GM12878 (cell line): ENCODE data around the gene CYP24A1. TPM values are rescaled to one million over a fixed set of nuclear protein-coding genes. Genes with fewer than 3 reads are reported as not detected.

ENCODE experiments used
- ATAC-seq: fragments of 200-7000 bp; cut with Tn5 transposase; 3 replicates; pipeline ENCODE4 v1.9.1; 2020; ENCODE audit warnings: mild to moderate bottlenecking, moderate library complexity
- BruUV-seq: library from RNA; stranded (reverse); fragments of 400-500 nt; replicated peaks from 2 replicates; lab custom pipeline; 2021; lab: Mats Ljungman, UMichigan
- CTCF ChIA-PET: fragments of 300-600 bp; sonication (Branson Sonifier 250); formaldehyde crosslinking; extraction: SDS; loops from one replicate; lab custom pipeline; 2021; ENCODE audit warnings: inconsistent platforms; lab: Yijun Ruan, JAX
- POLR2A ChIA-PET: fragments of 350-600 bp; formaldehyde crosslinking; extraction: SDS; loops from one replicate; lab custom pipeline; 2021; ENCODE audit warnings: inconsistent platforms; lab: Charles Lee
- RAD21 ChIA-PET: fragments of 300-600 bp; sonication (Branson Sonifier 250); formaldehyde crosslinking; loops from one replicate; lab custom pipeline; 2023; ENCODE audit warnings: antibody characterized with exemption; ENCODE audit not compliant: unreplicated experiment; lab: Charles Lee
- SMC1A ChIA-PET: fragments of 300-600 bp; sonication (Branson Sonifier 250); formaldehyde crosslinking; loops from one replicate; lab custom pipeline; 2023; ENCODE audit not compliant: unreplicated experiment, uncharacterized antibody; lab: Charles Lee
- DNase-seq: peaks from one replicate; pipeline ENCODE4 v3.0.0-alpha.2; 2011; ENCODE audit warnings: low read depth, low spot score
- FAIRE-seq: peaks from 3 replicates; lab custom pipeline; 2011; peaks lifted over from hg19 to GRCh38; lab: Jason Lieb, UNC
- H2AFZ ChIP-seq: 2 replicates; pipeline ENCODE4 v1.6.0; 2011; ENCODE audit warnings: low read depth, low read length, control low read depth; ENCODE audit not compliant: control insufficient read depth
- H3K27ac ChIP-seq: 2 replicates; pipeline ENCODE4 v1.5.1; 2011; ENCODE audit warnings: control low read depth; ENCODE audit not compliant: control insufficient read depth, insufficient read depth
- H3K27me3 ChIP-seq, 2 experiments: replicated peaks in 1 of 2; 2 replicates each; pipeline versions ENCODE4 v1.6.0 to v1.6.1; 2011; ENCODE audit warnings: low read length in 1 of 2; ENCODE audit not compliant: control insufficient read depth in 2 of 2, insufficient read depth in 2 of 2
- H3K36me3 ChIP-seq, 2 experiments: 2 replicates each; pipeline ENCODE4 v1.5.1; 2011; ENCODE audit warnings: low read length in 1 of 2; ENCODE audit not compliant: control insufficient read depth in 2 of 2, insufficient read depth in 2 of 2
- H3K4me1 ChIP-seq: 2 replicates; pipeline ENCODE4 v1.6.1; 2011; ENCODE audit warnings: mild to moderate bottlenecking, low read length, moderate library complexity, mixed read lengths; ENCODE audit not compliant: control insufficient read depth, insufficient read depth
- H3K4me2 ChIP-seq: 2 replicates; pipeline ENCODE4 v1.6.0; 2011; ENCODE audit warnings: control low read depth; ENCODE audit not compliant: control insufficient read depth, insufficient read depth
- H3K4me3 ChIP-seq: fragments of 200-600 bp; sonication (generic); 2 replicates; pipeline ENCODE4 v1.5.1; 2016
- H3K79me2 ChIP-seq: 2 replicates; pipeline ENCODE4 v1.6.0; 2011; ENCODE audit warnings: low read length; ENCODE audit not compliant: control insufficient read depth, insufficient read depth
- H3K9ac ChIP-seq: 2 replicates; pipeline ENCODE4 v1.8.0; 2011; ENCODE audit warnings: low read length, control low read depth, mixed read lengths; ENCODE audit not compliant: control insufficient read depth, insufficient read depth
- H3K9me3 ChIP-seq: replicated peaks from 3 replicates; pipeline ENCODE4 v1.5.1; 2011; ENCODE audit warnings: mild to moderate bottlenecking, low read length; ENCODE audit not compliant: control insufficient read depth, insufficient read depth
- H4K20me1 ChIP-seq: 2 replicates; pipeline ENCODE4 v1.6.0; 2011; ENCODE audit not compliant: control insufficient read depth, insufficient read depth
- ATF7 ChIP-seq: fragments of 450-650 bp; IDR thresholded peaks from 2 replicates; pipeline ENCODE4 v1.6.1; 2016; ENCODE audit warnings: low read depth, mild to moderate bottlenecking
- GATAD2B ChIP-seq: fragments of 450-650 bp; conservative IDR thresholded peaks from 2 replicates; pipeline ENCODE4 v1.6.1; 2017; ENCODE audit warnings: low read depth, mild to moderate bottlenecking, moderate library complexity
- IKZF1 ChIP-seq: fragments of 450-650 bp; conservative IDR thresholded peaks from 2 replicates; pipeline ENCODE4 v1.6.1; 2017; ENCODE audit warnings: antibody characterized with exemption, mild to moderate bottlenecking
- IRF4 ChIP-seq: IDR thresholded peaks from 2 replicates; pipeline ENCODE4 v1.6.1; 2011; ENCODE audit warnings: low read depth, low read length
- KAT2A ChIP-seq: conservative IDR thresholded peaks from 2 replicates; pipeline ENCODE4 v1.6.1; 2011; ENCODE audit warnings: low read depth, low read length; ENCODE audit not compliant: control insufficient read depth
- MYC ChIP-seq: IDR thresholded peaks from 2 replicates; pipeline ENCODE4 v1.6.1; 2011; ENCODE audit warnings: mild to moderate bottlenecking, low read length, moderate library complexity, inconsistent platforms; ENCODE audit not compliant: insufficient read depth, insufficient replicate concordance, insufficient read length, severe bottlenecking
- NFYA ChIP-seq: IDR thresholded peaks from 2 replicates; pipeline ENCODE4 v1.6.1; 2011; ENCODE audit warnings: low read depth, mild to moderate bottlenecking, low read length, improper control_type of control experiment, borderline replicate concordance
- NKRF ChIP-seq: fragments of 450-650 bp; conservative IDR thresholded peaks from 2 replicates; pipeline ENCODE4 v1.6.1; 2017; ENCODE audit warnings: mild to moderate bottlenecking, moderate library complexity
- PAX8 ChIP-seq: fragments of 450-650 bp; IDR thresholded peaks from 2 replicates; pipeline ENCODE4 v1.6.1; 2017; ENCODE audit warnings: mild to moderate bottlenecking, moderate library complexity
- POLR2AphosphoS5 ChIP-seq: IDR thresholded peaks from 2 replicates; pipeline ENCODE4 v1.6.1; 2011; ENCODE audit warnings: mild to moderate bottlenecking, low read length, inconsistent platforms
- RELB ChIP-seq: fragments of 450-650 bp; IDR thresholded peaks from 2 replicates; pipeline ENCODE4 v1.6.1; 2017; ENCODE audit warnings: low read depth, mild to moderate bottlenecking, moderate library complexity
- RUNX3 ChIP-seq: IDR thresholded peaks from 2 replicates; pipeline ENCODE4 v1.6.1; 2012; ENCODE audit warnings: low read length, inconsistent platforms
- SIN3A ChIP-seq: IDR thresholded peaks from 2 replicates; pipeline ENCODE4 v1.6.1; 2012; ENCODE audit warnings: low read depth, low read length, improper control_type of control experiment
- SMC3 ChIP-seq: IDR thresholded peaks from 2 replicates; pipeline ENCODE4 v1.6.1; 2011; ENCODE audit warnings: low read length, improper control_type of control experiment, borderline replicate concordance
- TAF1 ChIP-seq: IDR thresholded peaks from 2 replicates; pipeline ENCODE4 v1.6.1; 2011; ENCODE audit warnings: mild to moderate bottlenecking, low read depth, low read length, borderline replicate concordance
- ZNF207 ChIP-seq: fragments of 450-650 bp; IDR thresholded peaks from 2 replicates; pipeline ENCODE4 v1.6.1; 2014; ENCODE audit warnings: antibody characterized with exemption, mild to moderate bottlenecking, borderline replicate concordance
- ZNF384 ChIP-seq: IDR thresholded peaks from 2 replicates; pipeline ENCODE4 v1.6.1; 2012; ENCODE audit warnings: low read depth, mild to moderate bottlenecking, low read length, improper control_type of control experiment, borderline replicate concordance
- ZNF687 ChIP-seq: fragments of 450-650 bp; IDR thresholded peaks from 2 replicates; pipeline ENCODE4 v1.6.1; 2017; ENCODE audit warnings: mild to moderate bottlenecking, moderate library complexity
- WGBS: methylation state at CpG from one replicate; pipeline ENCODE4 v1.1.6; 2016; ENCODE audit warnings: low lambda C conversion rate; ENCODE audit not compliant: insufficient replicate concordance, insufficient coverage; ENCODE audit errors: missing lambda C conversion rate; 5-methylcytosine and 5-hydroxymethylcytosine counted together
- in situ Hi-C: fragments of 300-500 bp; cut with MboI; formaldehyde crosslinking; loops from 9 replicates; pipeline ENCODE4 v1.14.3; 2018; ENCODE audit warnings: mixed read lengths
- intact Hi-C: fragments of 100-400 bp; cut with micrococcal nuclease; formaldehyde crosslinking; loops from one replicate; pipeline ENCODE4 v1.14.2; 2022; ENCODE audit not compliant: unreplicated experiment
- polyA plus RNA-seq, 11 experiments: library from polyadenylated mRNA; depleted of rRNA in 4 of 11; unstranded in 6 of 11; stranded (reverse) in 5 of 11; fragments of >200 nt; fragmentation: Nextera tagmentation in 4 of 11; fragmentation: Illumina TruSeq in 1 of 11; extraction: Ambion mirVana in 4 of 11; extraction: Trizol in 1 of 11; gene quantifications; 1 replicate in 1 of 11; 2 replicates in 10 of 11; pipeline versions ENCODE4 v1.2.1 to v1.2.3, GENCODE V29; 2011 to 2016; ENCODE audit warnings: inconsistent platforms in 2 of 11, missing spikeins in 2 of 11, low read depth in 1 of 11
- total RNA-seq, 4 experiments: library from RNA; depleted of rRNA in 3 of 4; stranded (reverse); fragments of >200 nt in 3 of 4; fragmentation: Illumina TruSeq in 1 of 4; extraction: Trizol in 1 of 4; gene quantifications; 2 replicates each; pipeline versions ENCODE4 v1.2.1 to v1.2.3, GENCODE V29; 2013 to 2021

Gene CYP24A1
- total and polyA plus RNA-seq, 10 of the 15 experiments (the other 5 are each of a cell fraction or from before 2014, with no cell fraction given), result 0.69 TPM; not detected in 9

GRCh38 chr20:54166987-54167662 is 6.7 kb downstream of the CYP24A1 start:
- Histone ChIP-seq H3K4me3 (no peak overlapping the region), H3K36me3 (no peaks in the 10 kb centered on the region; a peak in 1 of 4 replicates), H3K27ac (no peak overlapping the region), H3K9me3 (no peaks in the 10 kb centered on the region), H3K79me2 (no peaks in the 10 kb centered on the region), H3K4me1 (no peaks in the 10 kb centered on the region), H2AFZ (no peak overlapping the region), H3K4me2 (no peak overlapping the region), H3K27me3 (peaks cover 6 to 11% of the 10 kb centered on the region in 2 experiments; a peak in 3 of 4 replicates), H4K20me1 (no peaks in the 10 kb centered on the region), H3K9ac (no peak overlapping the region)
- intact Hi-C loops, result no loop called here
- ChIA-PET CTCF (interaction anchor here (1.0 kb wide), 1 partner anchor 63 kb away, joined by 4 read pairs; no protein-coding TSS in a partner anchor), POLR2A (no interaction called here), SMC1A (no interaction called here), RAD21 (no interaction called here)
- no TSS peak for BruUV-seq
- ATAC-seq (no peak), DNase-seq (no peak), FAIRE-seq (no peak)
- in situ Hi-C loops, result no loop called here
- 30% methylated on average over 7 of the region's 7 CpGs for WGBS
- no peak for TF ChIP-seq RELB
- no peak for TF ChIP-seq MYC
- TF ChIP-seq ZNF687, result no peak
- TF ChIP-seq TAF1, result no peak
- no peak for TF ChIP-seq ZNF384
- no peak for TF ChIP-seq PAX8
- TF ChIP-seq GATAD2B, result no peak
- TF ChIP-seq NFYA, result no peak
- no peak for TF ChIP-seq SIN3A
- TF ChIP-seq IKZF1, result no peak
- no peak for TF ChIP-seq SMC3
- TF ChIP-seq RUNX3, result no peak
- no peak for TF ChIP-seq ATF7
- TF ChIP-seq POLR2AphosphoS5, result no peak
- no peak for TF ChIP-seq NKRF
- no peak for TF ChIP-seq ZNF207
- no peak for TF ChIP-seq KAT2A
- no peak for TF ChIP-seq IRF4
